Measurements from ENCODE around the gene DEFB124. TPM values are rescaled to one million over a fixed set of nuclear protein-coding genes. Genes with fewer than 3 reads are reported as not detected.
A peak's percentile ranks its signal among the peaks of the same experiment; 100 is the strongest.

The DEFB124 gene
- total and polyA plus RNA-seq, 2 experiments from 2014 or later, result not detected

DNA sequence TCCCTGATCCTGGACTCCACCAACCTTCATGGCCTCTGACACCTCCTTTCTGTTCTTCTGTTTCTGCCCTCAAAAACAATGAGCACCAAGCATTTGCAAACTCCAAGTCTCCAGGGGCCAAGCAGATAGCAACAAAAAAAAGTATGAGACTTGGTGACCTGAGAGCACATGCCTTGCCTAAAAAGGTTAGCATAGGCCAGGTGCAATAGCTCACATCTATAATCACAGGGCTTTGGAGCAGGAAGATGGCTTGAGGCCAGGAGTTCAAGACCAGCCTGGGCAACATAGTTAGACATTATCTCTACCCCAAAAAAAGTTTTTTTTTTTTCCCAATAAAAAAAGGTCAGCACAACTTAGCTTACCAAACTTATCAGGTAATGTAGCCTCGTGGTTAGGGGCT, 25.6 kb upstream of the DEFB124 start:
- Histone ChIP-seq H3K9me3 (ENCODE audit: low read depth) (no peaks in the 10 kb centered on the region), H3K9me2 (ENCODE audit: insufficient read depth) (no peaks in the 10 kb centered on the region), H3F3A (ENCODE audit: insufficient read depth) (peaks cover 7% of the 10 kb centered on the region; the same call in 1 of the 2 replicates), H3K4me2 (ENCODE audit: unreplicated experiment) (no peak overlapping the region), H4K20me1 (ENCODE audit: insufficient read depth) (no peaks in the 10 kb centered on the region), H3K36me3 (ENCODE audit: low read depth) (no peaks in the 10 kb centered on the region), H3K4me1 (ENCODE audit: insufficient read depth) (peaks cover 15% of the 10 kb centered on the region), H3K79me2 (ENCODE audit: insufficient read depth) (no peaks in the 10 kb centered on the region), H3K4me3 (no peak overlapping the region), H3K9ac (no peak overlapping the region), H3K27ac (no peak overlapping the region), H3K27me3 (replicated peaks; ENCODE audit: insufficient read depth) (no peaks in the 10 kb centered on the region), H2AFZ (no peak overlapping the region)
- no peak for TF ChIP-seq EZH2phosphoT487 (IDR thresholded peaks at IDR 0.05; ENCODE audit: insufficient read depth, low read depth)
- TF ChIP-seq EZH2 (IDR thresholded peaks at IDR 0.05; ENCODE audit: insufficient read depth, poor library complexity, severe bottlenecking), result no peak
- WGBS, 2 experiments (ENCODE audit: low coverage in 1 of 2, low lambda C conversion rate in 2 of 2, missing lambda C conversion rate in 2 of 2), result 18 to 30% methylated on average over 1 of the region's 1 CpG
- no peak for DNase-seq
- in situ Hi-C loops (cut with MboI), result no loop called here

DNA sequence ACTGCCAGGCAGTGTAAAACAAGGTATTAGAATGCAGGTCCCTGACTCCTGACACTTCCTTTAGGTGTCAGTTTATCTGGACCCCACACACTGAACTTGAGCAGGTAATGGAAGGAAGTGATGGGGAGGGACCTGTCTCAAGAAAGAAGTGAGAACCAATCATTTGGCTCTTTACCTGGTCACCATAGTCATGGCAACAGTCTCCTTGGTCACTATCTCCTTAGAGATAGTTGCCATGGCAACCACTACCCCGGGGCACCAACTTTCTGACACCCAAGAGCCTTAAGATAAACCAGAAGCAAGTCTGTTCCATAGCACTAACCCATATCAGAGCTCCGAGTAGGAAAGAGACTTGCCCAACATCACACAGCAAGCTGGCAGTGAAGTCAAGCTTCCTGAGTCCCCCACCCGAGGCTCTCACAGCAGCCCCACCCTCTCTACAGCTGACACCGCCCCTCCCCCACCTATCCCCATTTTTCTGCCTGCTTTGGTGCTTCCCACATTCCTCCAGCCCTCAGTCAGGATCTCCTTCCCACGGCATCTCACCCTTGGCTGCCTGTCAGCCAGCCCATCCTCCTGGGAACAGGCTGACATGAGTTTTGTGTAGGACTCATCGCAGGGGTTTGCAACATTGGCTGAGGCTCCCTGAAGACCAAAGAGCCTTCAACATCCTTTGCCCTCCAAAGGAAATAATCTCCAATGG, 23.1 kb upstream of the DEFB124 start:
- H3K4me2 ChIP-seq (ENCODE audit: unreplicated experiment), result no peak overlapping the region
- no peaks in the 10 kb centered on the region for H4K20me1 ChIP-seq (ENCODE audit: insufficient read depth)
- no peaks in the 10 kb centered on the region for H3K36me3 ChIP-seq (ENCODE audit: low read depth)
- H3K27ac ChIP-seq, result peak overlapping the region; percentile 34
- H3K4me3 ChIP-seq, result no peak overlapping the region
- WGBS, 2 experiments (ENCODE audit: low coverage in 1 of 2, low lambda C conversion rate in 2 of 2, missing lambda C conversion rate in 2 of 2), result 37 to 41% methylated on average over 5 to 6 of the region's 6 CpGs
- H3K9ac ChIP-seq, result no peak overlapping the region
- no peaks in the 10 kb centered on the region for H3K27me3 ChIP-seq (replicated peaks; ENCODE audit: insufficient read depth)
- in situ Hi-C loops (cut with MboI), result no loop called here
- no peak for TF ChIP-seq EZH2phosphoT487 (IDR thresholded peaks at IDR 0.05; ENCODE audit: insufficient read depth, low read depth)
- TF ChIP-seq EZH2 (IDR thresholded peaks at IDR 0.05; ENCODE audit: insufficient read depth, poor library complexity, severe bottlenecking), result no peak
- no peaks in the 10 kb centered on the region for H3K79me2 ChIP-seq (ENCODE audit: insufficient read depth)
- H3F3A ChIP-seq (ENCODE audit: insufficient read depth), result peaks cover 7% of the 10 kb centered on the region; the same call in 1 of the 2 replicates
- no peaks in the 10 kb centered on the region for H3K9me2 ChIP-seq (ENCODE audit: insufficient read depth)
- H2AFZ ChIP-seq, result no peak overlapping the region
- no peaks in the 10 kb centered on the region for H3K9me3 ChIP-seq (ENCODE audit: low read depth)
- peak; percentile 82 for DNase-seq
- peaks cover 15% of the 10 kb centered on the region for H3K4me1 ChIP-seq (ENCODE audit: insufficient read depth)

DNA sequence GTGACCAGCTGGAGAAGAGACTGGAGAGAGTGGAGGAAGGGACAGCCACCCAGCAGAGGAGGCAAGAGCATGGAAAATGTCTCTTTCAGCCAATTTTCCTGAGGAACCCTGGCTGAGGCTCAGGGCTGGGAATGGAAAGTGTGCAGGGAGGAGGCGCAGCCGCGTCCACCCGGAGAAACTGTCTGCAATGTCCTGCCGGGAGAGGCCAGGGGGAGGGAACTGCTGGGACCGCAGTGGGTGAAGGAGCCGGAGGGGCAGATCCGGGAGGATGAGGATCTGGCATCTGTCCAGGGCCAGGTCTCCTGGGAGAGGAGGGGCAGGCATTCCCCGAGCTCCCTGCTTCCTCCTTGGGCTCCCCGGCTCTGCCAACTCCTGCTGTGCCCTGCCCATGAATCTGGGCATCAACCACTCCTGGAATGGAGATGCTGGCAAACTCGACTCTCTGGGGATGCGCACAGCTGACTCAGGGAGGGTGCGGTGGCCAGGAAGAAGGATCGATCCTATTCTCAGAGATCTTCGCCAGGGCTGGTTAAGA, 21.9 kb upstream of the DEFB124 start:
- Histone ChIP-seq H3K4me2 (ENCODE audit: unreplicated experiment) (peak overlapping the region; percentile 54), H3K79me2 (ENCODE audit: insufficient read depth) (no peaks in the 10 kb centered on the region), H3K27ac (peak overlapping the region; percentile 34), H4K20me1 (ENCODE audit: insufficient read depth) (no peaks in the 10 kb centered on the region), H3K36me3 (ENCODE audit: low read depth) (no peaks in the 10 kb centered on the region), H3K9me3 (ENCODE audit: low read depth) (no peaks in the 10 kb centered on the region), H3K9ac (peak overlapping the region; percentile 40; the same call in 1 of the 2 replicates), H3K27me3 (replicated peaks; ENCODE audit: insufficient read depth) (no peaks in the 10 kb centered on the region), H2AFZ (peak overlapping the region; percentile 66), H3K4me1 (ENCODE audit: insufficient read depth) (peaks cover 15% of the 10 kb centered on the region), H3K4me3 (peak overlapping the region; percentile 57), H3K9me2 (ENCODE audit: insufficient read depth) (no peaks in the 10 kb centered on the region), H3F3A (ENCODE audit: insufficient read depth) (peaks cover 7% of the 10 kb centered on the region; the same call in 1 of the 2 replicates)
- DNase-seq, result peak; percentile 80
- in situ Hi-C loops (cut with MboI), result no loop called here
- 1 to 2% methylated on average over 15 of the region's 15 CpGs for WGBS, 2 experiments (ENCODE audit: low coverage in 1 of 2, low lambda C conversion rate in 2 of 2, missing lambda C conversion rate in 2 of 2)
- TF ChIP-seq EZH2 (IDR thresholded peaks at IDR 0.05; ENCODE audit: insufficient read depth, poor library complexity, severe bottlenecking) (no peak), EZH2phosphoT487 (IDR thresholded peaks at IDR 0.05; ENCODE audit: insufficient read depth, low read depth) (no peak)

DNA sequence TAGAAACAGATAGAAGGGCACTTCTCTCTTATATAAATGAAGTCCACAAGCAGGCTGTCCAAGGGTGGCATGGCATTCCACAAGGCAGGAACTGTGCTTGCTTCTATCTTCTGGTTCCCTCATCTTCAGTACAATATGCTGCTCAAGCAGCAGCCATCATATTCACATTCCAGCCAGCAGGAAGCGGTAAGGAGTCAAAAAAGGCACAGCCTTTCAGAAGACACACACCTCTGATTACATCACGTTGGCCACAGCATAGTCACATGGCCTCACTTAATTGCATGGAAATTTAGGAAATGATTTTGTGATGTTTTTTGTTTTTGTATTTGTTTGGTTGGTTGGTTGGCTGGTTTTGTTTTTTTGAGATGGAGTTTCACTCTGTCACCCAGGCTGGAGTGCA, 19.2 kb upstream of the DEFB124 start:
- no peaks in the 10 kb centered on the region for H3K79me2 ChIP-seq (ENCODE audit: insufficient read depth)
- peaks cover 15% of the 10 kb centered on the region for H3K4me1 ChIP-seq (ENCODE audit: insufficient read depth)
- no peak overlapping the region for H3K9ac ChIP-seq
- H3K9me3 ChIP-seq (ENCODE audit: low read depth), result no peaks in the 10 kb centered on the region
- no peaks in the 10 kb centered on the region for H3K36me3 ChIP-seq (ENCODE audit: low read depth)
- H3K27ac ChIP-seq, result no peak overlapping the region
- no peaks in the 10 kb centered on the region for H3K9me2 ChIP-seq (ENCODE audit: insufficient read depth)
- H3K27me3 ChIP-seq (replicated peaks; ENCODE audit: insufficient read depth), result 0 out of 2 replicates have a peak, but pooled peaks cover under 1% of the 10 kb centered on the region
- H2AFZ ChIP-seq, result no peak overlapping the region
- no peak overlapping the region for H3K4me3 ChIP-seq
- peak; percentile 60 for DNase-seq
- H3K4me2 ChIP-seq (ENCODE audit: unreplicated experiment), result no peak overlapping the region
- H3F3A ChIP-seq (ENCODE audit: insufficient read depth), result peaks cover 7% of the 10 kb centered on the region; the same call in 1 of the 2 replicates
- TF ChIP-seq EZH2 (IDR thresholded peaks at IDR 0.05; ENCODE audit: insufficient read depth, poor library complexity, severe bottlenecking) (no peak), EZH2phosphoT487 (IDR thresholded peaks at IDR 0.05; ENCODE audit: insufficient read depth, low read depth) (no peak)
- no peaks in the 10 kb centered on the region for H4K20me1 ChIP-seq (ENCODE audit: insufficient read depth)
- WGBS, 2 experiments (ENCODE audit: low coverage in 1 of 2, low lambda C conversion rate in 2 of 2, missing lambda C conversion rate in 2 of 2), result 37 to 47% methylated on average over 2 of the region's 2 CpGs
- in situ Hi-C loops (cut with MboI), result no loop called here
